Heart left ventricle (tissue), 13 donors: ENCODE data around the gene OR4F15.

Source experiments
- CTCF ChIP-seq, 12 donors: fragments of 200-600 bp; sonication (generic) in 4 of 12; IDR thresholded peaks; one replicate each; pipeline versions ENCODE4 v1.5.0 to v1.8.0; 2018 to 2022; ENCODE audit warnings: antibody characterized with exemption in 12 of 12, mild to moderate bottlenecking in 5 of 12
- POLR2A ChIP-seq, 2 donors: fragments of 450-650 bp; IDR thresholded peaks; one replicate each; pipeline ENCODE4 v1.6.1; 2017; ENCODE audit warnings: antibody characterized with exemption in 2 of 2, mild to moderate bottlenecking in 2 of 2, moderate library complexity in 2 of 2
- donor health status: ischemic (EF 13 %, LVEDD 7.1; RV severe dilation, severe dysfunction).
- donor health status: DM: no; HTN: yes; CAD: no.
- donor health status: DM: no; HTN: no; CAD: no.
- donor health status: ischemic (EF 25% LVEDD 6.9; RV normal size, moderate dysfunction).
- donor health status: ischemic (EF 25% LVEDD 5.7; RV mildly dilated, moderate dysfunction).
- donor health status: ischemic (EF 35%, LVEDD 5.7; RV mildly dilated, moderate dysfunction).
- donor health status: nonischemic (EF 11% LVEDD 7.7; RV severe dilation, severe dysfunction).
- donor health status: DM: yes; HTN: yes; CAD: no.
- donor health status: PGD.
- donor health status: ischemic (EF 29% LVEDD 5.4; RV normal size, mild dysfunction).
- donor health status: nonischemic (EF 23%, LVEDD 6.1; RV moderate dilation, normal function).

DNA sequence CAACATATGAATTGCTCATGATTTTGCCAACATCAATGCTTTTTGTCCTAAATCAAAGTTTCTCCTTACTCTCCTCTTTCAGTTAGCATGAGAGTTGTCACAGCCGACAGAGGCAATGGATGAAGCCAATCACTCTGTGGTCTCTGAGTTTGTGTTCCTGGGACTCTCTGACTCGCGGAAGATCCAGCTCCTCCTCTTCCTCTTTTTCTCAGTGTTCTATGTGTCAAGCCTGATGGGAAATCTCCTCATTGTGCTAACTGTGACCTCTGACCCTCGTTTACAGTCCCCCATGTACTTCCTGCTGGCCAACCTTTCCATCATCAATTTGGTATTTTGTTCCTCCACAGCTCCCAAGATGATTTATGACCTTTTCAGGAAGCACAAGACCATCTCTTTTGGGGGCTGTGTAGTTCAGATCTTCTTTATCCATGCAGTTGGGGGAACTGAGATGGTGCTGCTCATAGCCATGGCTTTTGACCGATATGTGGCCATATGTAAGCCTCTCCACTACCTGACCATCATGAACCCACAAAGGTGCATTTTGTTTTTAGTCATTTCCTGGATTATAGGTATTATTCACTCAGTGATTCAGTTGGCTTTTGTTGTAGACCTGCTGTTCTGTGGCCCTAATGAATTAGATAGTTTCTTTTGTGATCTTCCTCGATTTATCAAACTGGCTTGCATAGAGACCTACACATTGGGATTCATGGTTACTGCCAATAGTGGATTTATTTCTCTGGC, 6.2 kb upstream of the OR4F15 start:
- TF ChIP-seq POLR2A (IDR thresholded peaks at IDR 0.05) (no peak), CTCF (IDR thresholded peaks at IDR 0.05) (no peak)
